Measurements from ENCODE around the gene GTF3C4. TPM values are rescaled to one million over a fixed set of nuclear protein-coding genes. Genes with fewer than 3 reads are reported as not detected.
A peak's percentile ranks its signal among the peaks of the same experiment; 100 is the strongest.

GTF3C4 gene
- total and polyA plus RNA-seq, 10 of the 15 experiments (the other 5 are each of a cell fraction or from before 2014, with no cell fraction given): 3.2 to 18.9 (median 8.2) TPM

DNA sequence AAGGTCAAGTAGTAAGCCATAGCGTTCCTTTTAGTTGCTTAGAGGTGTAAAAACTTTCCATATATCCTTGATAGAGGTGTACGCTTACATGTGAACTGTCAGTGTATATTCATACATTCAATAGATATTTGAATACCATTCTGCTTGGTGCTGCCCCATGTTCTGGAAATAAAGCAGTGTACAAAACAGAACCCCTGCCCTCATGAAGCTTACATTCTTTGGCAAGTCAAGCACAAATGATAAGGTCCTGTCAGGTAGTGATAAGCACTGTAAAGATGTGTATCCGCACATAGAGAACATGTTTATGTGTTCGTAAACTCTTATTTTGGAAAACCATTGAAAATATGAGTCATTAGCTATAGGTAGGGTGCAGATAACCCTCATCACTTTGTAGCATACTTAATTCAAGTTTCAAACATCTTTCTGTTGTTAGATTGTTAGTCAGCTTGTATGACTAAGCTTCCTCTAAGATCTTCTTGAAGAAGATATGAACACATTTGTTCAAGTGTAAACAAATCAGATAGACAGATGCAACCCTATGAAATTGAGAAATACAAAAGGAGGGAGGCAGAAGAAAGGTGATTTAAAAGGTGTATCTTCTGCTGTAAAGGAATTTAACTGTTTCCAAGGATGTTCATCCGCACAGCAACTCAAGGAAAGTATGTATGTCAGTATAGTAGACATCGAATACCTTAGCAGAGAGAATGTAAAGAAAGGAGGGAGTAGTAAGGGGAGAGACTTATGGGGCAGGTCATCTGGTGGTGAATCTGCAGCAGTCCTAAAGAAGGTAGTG, 1.6 kb downstream of the GTF3C4 start (continued):
- TF ChIP-seq IKZF1 (conservative IDR thresholded peaks at IDR 0.05): no peak
- no peak for TF ChIP-seq POU2F2 (IDR thresholded peaks at IDR 0.05; ENCODE audit: borderline replicate concordance, low read depth, low read length)
- no peak for TF ChIP-seq JUND (IDR thresholded peaks at IDR 0.05; ENCODE audit: low read depth, low read length)

DNA sequence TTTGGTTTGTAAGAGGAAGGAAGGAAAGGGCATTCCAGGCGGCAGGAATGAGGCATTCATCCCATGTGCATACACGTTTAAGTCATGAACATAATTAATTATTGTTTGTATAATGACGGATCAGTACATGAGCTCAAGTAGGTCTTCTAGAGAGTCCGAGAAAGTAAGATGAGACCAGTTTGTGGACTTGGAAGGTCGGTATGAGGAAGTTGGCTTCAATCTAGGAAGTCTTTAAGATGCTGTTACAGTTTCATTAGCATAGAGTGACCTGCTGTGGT, 2.1 kb downstream of the GTF3C4 start:
- H2AFZ ChIP-seq (ENCODE audit: control insufficient read depth, low read depth, low read length): no peak overlapping the region
- BruUV-seq (replicated peaks): TSS peak; percentile 56
- POLR2A ChIA-PET: no interaction called here
- H4K20me1 ChIP-seq (ENCODE audit: control insufficient read depth, insufficient read depth): no peaks in the 10 kb centered on the region
- no peaks in the 10 kb centered on the region for H3K27me3 ChIP-seq (replicated peaks in 1 of 2; ENCODE audit: control insufficient read depth in 2 of 2, insufficient read depth in 2 of 2, low read length in 1 of 2)
- H3K36me3 ChIP-seq (ENCODE audit: control insufficient read depth in 2 of 2, insufficient read depth in 2 of 2, low read length in 1 of 2): no peaks in the 10 kb centered on the region; a peak in 2 of 4 replicates
- SMC1A ChIA-PET (ENCODE audit: uncharacterized antibody, unreplicated experiment): interaction anchor here (1.7 kb wide), 1 partner anchor 9 kb away, joined by 4 read pairs; no protein-coding TSS in a partner anchor
- no peak overlapping the region for H3K9ac ChIP-seq (ENCODE audit: control insufficient read depth, insufficient read depth, low read length)
- no peak for DNase-seq (ENCODE audit: low read depth, low spot score)
- peak overlapping the region; percentile 79 for H3K4me2 ChIP-seq (ENCODE audit: control insufficient read depth, insufficient read depth)
- peaks cover 88% of the 10 kb centered on the region for H3K79me2 ChIP-seq (ENCODE audit: control insufficient read depth, insufficient read depth, low read length)
- H3K27ac ChIP-seq (ENCODE audit: control insufficient read depth, insufficient read depth): no peak overlapping the region
- peak overlapping the region; percentile 93; the same call in 1 of the 2 replicates for H3K4me3 ChIP-seq
- CTCF ChIA-PET: interaction anchor here (1.0 to 1.2 kb wide), 2 partner anchors 8 to 16 kb away, joined by 3 to 5 read pairs; no protein-coding TSS in a partner anchor
- ATAC-seq: no peak
- no peaks in the 10 kb centered on the region; the same call in 1 of the 2 replicates for H3K4me1 ChIP-seq (ENCODE audit: control insufficient read depth, insufficient read depth, low read length)
- no peak for FAIRE-seq
- in situ Hi-C loops (cut with MboI) (no loop called here), intact Hi-C loops (cut with micrococcal nuclease; ENCODE audit: unreplicated experiment) (loop anchor here (10.0 kb wide), 1 partner anchor 232 kb away; no protein-coding TSS in a partner anchor)
- RAD21 ChIA-PET (ENCODE audit: unreplicated experiment): no interaction called here
- 17% methylated on average over 5 of the region's 5 CpGs for WGBS (ENCODE audit: insufficient coverage, insufficient replicate concordance, low lambda C conversion rate, missing lambda C conversion rate)
- no peaks in the 10 kb centered on the region for H3K9me3 ChIP-seq (replicated peaks; ENCODE audit: control insufficient read depth, insufficient read depth, low read length)
- TF ChIP-seq NFYB (IDR thresholded peaks at IDR 0.05; ENCODE audit: insufficient read depth, low read depth, low read length): no peak
- TF ChIP-seq MYC (IDR thresholded peaks at IDR 0.05; ENCODE audit: insufficient read depth, insufficient read length, insufficient replicate concordance, low read length, severe bottlenecking): no peak
- TF ChIP-seq ASH2L (IDR thresholded peaks at IDR 0.05; ENCODE audit: borderline replicate concordance, low read depth): no peak
- TF ChIP-seq, protein P1, sequence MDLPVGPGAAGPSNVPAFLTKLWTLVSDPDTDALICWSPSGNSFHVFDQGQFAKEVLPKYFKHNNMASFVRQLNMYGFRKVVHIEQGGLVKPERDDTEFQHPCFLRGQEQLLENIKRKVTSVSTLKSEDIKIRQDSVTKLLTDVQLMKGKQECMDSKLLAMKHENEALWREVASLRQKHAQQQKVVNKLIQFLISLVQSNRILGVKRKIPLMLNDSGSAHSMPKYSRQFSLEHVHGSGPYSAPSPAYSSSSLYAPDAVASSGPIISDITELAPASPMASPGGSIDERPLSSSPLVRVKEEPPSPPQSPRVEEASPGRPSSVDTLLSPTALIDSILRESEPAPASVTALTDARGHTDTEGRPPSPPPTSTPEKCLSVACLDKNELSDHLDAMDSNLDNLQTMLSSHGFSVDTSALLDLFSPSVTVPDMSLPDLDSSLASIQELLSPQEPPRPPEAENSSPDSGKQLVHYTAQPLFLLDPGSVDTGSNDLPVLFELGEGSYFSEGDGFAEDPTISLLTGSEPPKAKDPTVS (IDR thresholded peaks at IDR 0.05; ENCODE audit: low read depth, low read length): no peak
- no peak for TF ChIP-seq KAT2A (conservative IDR thresholded peaks at IDR 0.05; ENCODE audit: control insufficient read depth, low read depth, low read length)
- TF ChIP-seq ZZZ3 (IDR thresholded peaks at IDR 0.05; ENCODE audit: control insufficient read depth, insufficient read length, low read depth): no peak
- TF ChIP-seq KDM1A (IDR thresholded peaks at IDR 0.05; ENCODE audit: borderline replicate concordance): no peak
- no peak for TF ChIP-seq FOXK2 (IDR thresholded peaks at IDR 0.05)
- no peak for TF ChIP-seq RB1 (IDR thresholded peaks at IDR 0.05; ENCODE audit: borderline replicate concordance)
- TF ChIP-seq BACH1 (IDR thresholded peaks at IDR 0.05; ENCODE audit: borderline replicate concordance): no peak
- TF ChIP-seq, protein P2, sequence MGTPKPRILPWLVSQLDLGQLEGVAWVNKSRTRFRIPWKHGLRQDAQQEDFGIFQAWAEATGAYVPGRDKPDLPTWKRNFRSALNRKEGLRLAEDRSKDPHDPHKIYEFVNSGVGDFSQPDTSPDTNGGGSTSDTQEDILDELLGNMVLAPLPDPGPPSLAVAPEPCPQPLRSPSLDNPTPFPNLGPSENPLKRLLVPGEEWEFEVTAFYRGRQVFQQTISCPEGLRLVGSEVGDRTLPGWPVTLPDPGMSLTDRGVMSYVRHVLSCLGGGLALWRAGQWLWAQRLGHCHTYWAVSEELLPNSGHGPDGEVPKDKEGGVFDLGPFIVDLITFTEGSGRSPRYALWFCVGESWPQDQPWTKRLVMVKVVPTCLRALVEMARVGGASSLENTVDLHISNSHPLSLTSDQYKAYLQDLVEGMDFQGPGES (IDR thresholded peaks at IDR 0.05): no peak
- TF ChIP-seq, protein P3, sequence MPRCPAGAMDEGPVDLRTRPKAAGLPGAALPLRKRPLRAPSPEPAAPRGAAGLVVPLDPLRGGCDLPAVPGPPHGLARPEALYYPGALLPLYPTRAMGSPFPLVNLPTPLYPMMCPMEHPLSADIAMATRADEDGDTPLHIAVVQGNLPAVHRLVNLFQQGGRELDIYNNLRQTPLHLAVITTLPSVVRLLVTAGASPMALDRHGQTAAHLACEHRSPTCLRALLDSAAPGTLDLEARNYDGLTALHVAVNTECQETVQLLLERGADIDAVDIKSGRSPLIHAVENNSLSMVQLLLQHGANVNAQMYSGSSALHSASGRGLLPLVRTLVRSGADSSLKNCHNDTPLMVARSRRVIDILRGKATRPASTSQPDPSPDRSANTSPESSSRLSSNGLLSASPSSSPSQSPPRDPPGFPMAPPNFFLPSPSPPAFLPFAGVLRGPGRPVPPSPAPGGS (IDR thresholded peaks at IDR 0.05; ENCODE audit: borderline replicate concordance, insufficient read depth, low read depth, low read length, poor library complexity, severe bottlenecking): no peak
- TF ChIP-seq ATF7 (IDR thresholded peaks at IDR 0.05; ENCODE audit: low read depth): no peak
- TF ChIP-seq NR2C1 (IDR thresholded peaks at IDR 0.05): no peak
